Neural progenitor cell (in vitro differentiated cells): Measurements from ENCODE around the gene TFCP2. TPM values are rescaled to one million over a fixed set of nuclear protein-coding genes. Genes with fewer than 3 reads are reported as not detected.

Source experiments
- DNase-seq: peaks from one replicate; pipeline ENCODE4 v3.0.0-alpha.2; 2016; ENCODE audit warnings: low spot score
- H2AFZ ChIP-seq: fragments of 200-600 bp; sonication (generic); replicated peaks from 2 replicates; pipeline ENCODE4 v1.6.1; 2016; ENCODE audit warnings: antibody characterized with exemption
- H3F3A ChIP-seq: fragments of 200-600 bp; sonication (generic); 2 replicates; pipeline ENCODE4 v1.6.1; 2016; ENCODE audit warnings: antibody characterized with exemption, low read depth
- H3K27ac ChIP-seq: fragments of 200-600 bp; sonication (generic); 2 replicates; pipeline ENCODE4 v1.5.1; 2016; ENCODE audit warnings: mild to moderate bottlenecking
- H3K27me3 ChIP-seq: fragments of 200-600 bp; sonication (generic); 2 replicates; pipeline ENCODE4 v1.6.1; 2016; ENCODE audit warnings: mild to moderate bottlenecking, moderate library complexity
- H3K36me3 ChIP-seq: fragments of 200-600 bp; sonication (generic); 2 replicates; pipeline ENCODE4 v1.5.1; 2016
- H3K4me1 ChIP-seq: fragments of 200-600 bp; sonication (generic); 2 replicates; pipeline ENCODE4 v1.6.1; 2016; ENCODE audit warnings: mixed run types
- H3K4me2 ChIP-seq: fragments of 200-600 bp; sonication (generic); 2 replicates; pipeline ENCODE4 v1.6.1; 2016
- H3K4me3 ChIP-seq: fragments of 200-600 bp; sonication (generic); 2 replicates; pipeline ENCODE4 v1.5.1; 2016
- H3K79me2 ChIP-seq: fragments of 200-600 bp; sonication (generic); 2 replicates; pipeline ENCODE4 v1.6.1; 2016; ENCODE audit warnings: low read depth
- H3K9ac ChIP-seq: fragments of 200-600 bp; sonication (generic); 2 replicates; pipeline ENCODE4 v1.6.1; 2016
- H3K9me3 ChIP-seq: fragments of 200-600 bp; sonication (generic); 2 replicates; pipeline ENCODE4 v1.5.1; 2016; ENCODE audit warnings: low read depth
- H4K20me1 ChIP-seq: fragments of 200-600 bp; sonication (generic); 2 replicates; pipeline ENCODE4 v1.6.1; 2016; ENCODE audit warnings: low read depth
- H3K27ac Mint-ChIP-seq: 3 replicates; pipeline ENCODE4 v1.8.0; 2021; ENCODE audit warnings: mixed read lengths
- H3K27me3 Mint-ChIP-seq: 2 replicates; pipeline ENCODE4 v1.8.0; 2022; ENCODE audit warnings: low read depth, mild to moderate bottlenecking, inconsistent platforms, moderate library complexity, mixed read lengths; ENCODE audit not compliant: insufficient read depth
- H3K36me3 Mint-ChIP-seq: 3 replicates; pipeline ENCODE4 v1.8.0; 2021; ENCODE audit warnings: mixed read lengths
- H3K4me1 Mint-ChIP-seq: 3 replicates; pipeline ENCODE4 v1.8.0; 2021; ENCODE audit warnings: mixed read lengths
- H3K4me3 Mint-ChIP-seq: 3 replicates; pipeline ENCODE4 v1.8.0; 2021; ENCODE audit warnings: mild to moderate bottlenecking, moderate library complexity, mixed read lengths
- H3K9me3 Mint-ChIP-seq: 3 replicates; pipeline ENCODE4 v1.8.0; 2020; ENCODE audit warnings: mixed read lengths
- EZH2 ChIP-seq: fragments of 200-600 bp; sonication (generic); IDR thresholded peaks from 2 replicates; pipeline ENCODE4 v1.6.1; 2017; ENCODE audit warnings: antibody characterized with exemption, mild to moderate bottlenecking, moderate library complexity
- EZH2phosphoT487 ChIP-seq: fragments of 200-600 bp; sonication (generic); IDR thresholded peaks from 2 replicates; pipeline ENCODE4 v1.6.1; 2017; ENCODE audit warnings: antibody characterized with exemption
- total RNA-seq: library from RNA; depleted of rRNA; stranded (reverse); fragments of >200 nt; gene quantifications from 2 replicates; pipeline ENCODE4 v1.2.3, GENCODE V29; 2015; ENCODE audit warnings: low replicate concordance
- TF ChIP-seq, protein P1 (sequence below): fragments of 200-600 bp; sonication (generic); IDR thresholded peaks from 2 replicates; pipeline ENCODE4 v1.5.1; 2017; ENCODE audit warnings: antibody characterized with exemption, mild to moderate bottlenecking

TFCP2 gene
- total RNA-seq, 1 donor from 2014 or later: 28.8 TPM

DNA sequence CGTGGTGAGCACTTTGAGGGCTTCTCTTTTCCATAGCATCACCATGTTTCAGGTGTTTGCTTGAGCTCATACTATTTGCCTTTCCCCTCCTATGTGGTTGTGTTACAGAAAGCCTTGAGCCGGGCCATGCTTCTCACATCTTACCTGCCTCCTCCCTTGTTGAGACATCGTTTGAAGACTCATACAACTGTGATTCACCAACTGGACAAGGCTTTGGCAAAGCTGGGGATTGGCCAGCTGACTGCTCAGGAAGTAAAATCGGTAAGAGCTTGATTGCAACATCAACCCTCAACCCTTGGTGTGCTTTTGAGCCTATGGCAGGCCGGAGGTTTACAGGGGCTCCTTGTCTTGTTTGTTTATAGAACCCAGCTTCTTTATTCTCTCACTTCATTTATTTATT lies 116.7 kb downstream of the TFCP2 start:
- Histone ChIP-seq H3K9me3 (no peaks in the 10 kb centered on the region), H3K27ac (no peak overlapping the region), H3K4me2 (no peak overlapping the region), H3K4me3 (no peak overlapping the region), H3F3A (peaks cover 2% of the 10 kb centered on the region), H3K79me2 (no peaks in the 10 kb centered on the region), H4K20me1 (peaks cover 3% of the 10 kb centered on the region), H3K4me1 (no peaks in the 10 kb centered on the region), H3K36me3 (no peaks in the 10 kb centered on the region), H3K27me3 (no peaks in the 10 kb centered on the region), H3K9ac (no peak overlapping the region), H2AFZ (no peak overlapping the region)
- Mint-ChIP-seq H3K4me3 (no peak overlapping the region), H3K27ac (no peak overlapping the region), H3K36me3 (peaks cover 32% of the 10 kb centered on the region), H3K27me3 (peaks cover 9% of the 10 kb centered on the region), H3K9me3 (no peaks in the 10 kb centered on the region), H3K4me1 (no peaks in the 10 kb centered on the region)
- no peak for DNase-seq
- no peak for TF ChIP-seq EZH2
- TF ChIP-seq, protein P1, sequence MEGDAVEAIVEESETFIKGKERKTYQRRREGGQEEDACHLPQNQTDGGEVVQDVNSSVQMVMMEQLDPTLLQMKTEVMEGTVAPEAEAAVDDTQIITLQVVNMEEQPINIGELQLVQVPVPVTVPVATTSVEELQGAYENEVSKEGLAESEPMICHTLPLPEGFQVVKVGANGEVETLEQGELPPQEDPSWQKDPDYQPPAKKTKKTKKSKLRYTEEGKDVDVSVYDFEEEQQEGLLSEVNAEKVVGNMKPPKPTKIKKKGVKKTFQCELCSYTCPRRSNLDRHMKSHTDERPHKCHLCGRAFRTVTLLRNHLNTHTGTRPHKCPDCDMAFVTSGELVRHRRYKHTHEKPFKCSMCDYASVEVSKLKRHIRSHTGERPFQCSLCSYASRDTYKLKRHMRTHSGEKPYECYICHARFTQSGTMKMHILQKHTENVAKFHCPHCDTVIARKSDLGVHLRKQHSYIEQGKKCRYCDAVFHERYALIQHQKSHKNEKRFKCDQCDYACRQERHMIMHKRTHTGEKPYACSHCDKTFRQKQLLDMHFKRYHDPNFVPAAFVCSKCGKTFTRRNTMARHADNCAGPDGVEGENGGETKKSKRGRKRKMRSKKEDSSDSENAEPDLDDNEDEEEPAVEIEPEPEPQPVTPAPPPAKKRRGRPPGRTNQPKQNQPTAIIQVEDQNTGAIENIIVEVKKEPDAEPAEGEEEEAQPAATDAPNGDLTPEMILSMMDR: no peak
- TF ChIP-seq EZH2phosphoT487: no peak

DNA sequence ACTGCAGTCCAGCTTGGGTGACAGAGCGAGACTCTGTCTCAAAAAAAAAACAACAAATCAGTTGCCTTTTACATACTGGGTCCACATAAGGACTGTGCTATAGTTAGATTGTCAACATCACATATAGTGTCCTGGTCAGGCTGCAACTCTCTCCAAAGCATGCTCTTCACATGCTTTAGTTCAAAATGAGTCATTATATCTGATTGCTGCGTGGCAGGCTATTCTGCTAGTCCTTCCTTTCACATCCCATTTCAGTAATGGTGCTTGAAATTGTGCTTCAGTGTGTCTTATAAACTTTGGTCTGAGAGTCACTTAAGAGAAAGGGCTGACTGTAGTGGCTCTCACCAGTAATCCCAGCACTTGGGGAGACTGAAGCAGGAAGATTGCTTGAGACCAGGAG lies 117.9 kb downstream of the TFCP2 start:
- Histone ChIP-seq H3K27me3 (no peaks in the 10 kb centered on the region), H3K27ac (no peak overlapping the region), H3K9ac (no peak overlapping the region), H3F3A (no peaks in the 10 kb centered on the region), H3K4me3 (no peak overlapping the region), H2AFZ (no peak overlapping the region), H3K4me2 (no peak overlapping the region), H3K9me3 (no peaks in the 10 kb centered on the region), H4K20me1 (no peaks in the 10 kb centered on the region), H3K4me1 (no peaks in the 10 kb centered on the region), H3K79me2 (peaks cover 5% of the 10 kb centered on the region), H3K36me3 (no peaks in the 10 kb centered on the region)
- Mint-ChIP-seq H3K9me3 (no peaks in the 10 kb centered on the region), H3K27ac (no peak overlapping the region), H3K4me3 (no peak overlapping the region), H3K36me3 (peaks cover 29% of the 10 kb centered on the region), H3K27me3 (peaks cover 8% of the 10 kb centered on the region), H3K4me1 (no peaks in the 10 kb centered on the region)
- TF ChIP-seq EZH2phosphoT487: no peak
- no peak for DNase-seq

DNA sequence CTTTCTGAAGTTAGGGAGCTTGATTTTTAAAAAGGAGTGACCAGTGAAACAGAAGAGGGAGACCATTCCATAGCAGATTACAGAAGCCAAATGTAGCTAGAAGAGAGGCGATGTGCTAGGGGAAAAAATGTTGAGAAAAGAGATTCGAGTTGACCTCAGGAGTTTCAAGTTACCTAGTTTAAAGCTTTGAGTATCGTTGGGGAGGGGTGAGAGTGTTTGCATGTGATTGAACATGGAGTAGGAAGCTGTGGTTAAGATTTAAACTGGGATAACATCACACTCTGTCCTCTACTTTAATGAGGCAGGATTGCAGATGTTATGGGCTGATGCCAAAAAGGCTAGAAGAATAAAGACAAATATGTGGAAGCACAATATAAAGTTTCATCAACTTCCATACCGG lies 121.1 kb downstream of the TFCP2 start:
- Histone ChIP-seq H4K20me1 (no peaks in the 10 kb centered on the region), H3K9ac (no peak overlapping the region), H3K4me2 (no peak overlapping the region), H3K79me2 (peaks cover 21% of the 10 kb centered on the region), H2AFZ (no peak overlapping the region), H3K9me3 (no peaks in the 10 kb centered on the region), H3F3A (peaks cover 6% of the 10 kb centered on the region), H3K4me1 (peaks cover 12% of the 10 kb centered on the region), H3K27me3 (no peaks in the 10 kb centered on the region), H3K4me3 (no peak overlapping the region), H3K36me3 (no peaks in the 10 kb centered on the region), H3K27ac (no peak overlapping the region)
- H3K4me1 Mint-ChIP-seq: peaks cover 19% of the 10 kb centered on the region
- peaks cover 15% of the 10 kb centered on the region for H3K36me3 Mint-ChIP-seq
- no peak for DNase-seq
- peaks cover 2% of the 10 kb centered on the region for H3K27me3 Mint-ChIP-seq
- H3K27ac Mint-ChIP-seq: no peak overlapping the region
- no peak for TF ChIP-seq EZH2phosphoT487
- TF ChIP-seq, protein P1: no peak
- no peak for TF ChIP-seq EZH2
- no peaks in the 10 kb centered on the region for H3K9me3 Mint-ChIP-seq
- H3K4me3 Mint-ChIP-seq: no peak overlapping the region

DNA sequence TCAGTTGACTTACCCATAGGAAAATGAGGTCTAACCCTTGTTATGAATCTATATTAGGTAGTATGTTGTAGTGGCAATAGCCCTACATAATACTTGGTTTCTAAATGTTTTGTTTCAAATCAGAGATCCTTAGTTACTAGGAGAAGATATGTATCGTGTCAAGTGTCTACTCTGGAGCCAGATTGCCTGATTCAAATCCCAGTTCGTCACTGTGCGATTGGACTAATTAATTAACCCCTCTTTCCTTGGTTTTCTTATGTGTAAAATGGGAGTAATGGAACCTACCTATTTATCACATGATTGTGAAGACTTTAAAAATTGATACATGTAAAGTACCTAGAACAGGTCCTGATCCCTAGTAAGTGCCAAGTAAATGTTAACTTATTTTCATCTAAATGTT lies 123.4 kb downstream of the TFCP2 start:
- H3K27me3 Mint-ChIP-seq: peaks cover 2% of the 10 kb centered on the region
- H3K4me3 Mint-ChIP-seq: peak overlapping the region; percentile 91
- no peaks in the 10 kb centered on the region for H3K27me3 ChIP-seq
- H3K4me2 ChIP-seq: peak overlapping the region; percentile 94
- peaks cover 19% of the 10 kb centered on the region for H3K4me1 Mint-ChIP-seq
- H3K9me3 ChIP-seq: no peaks in the 10 kb centered on the region
- no peaks in the 10 kb centered on the region for H3K9me3 Mint-ChIP-seq
- no peaks in the 10 kb centered on the region for H4K20me1 ChIP-seq
- peaks cover 6% of the 10 kb centered on the region for H3F3A ChIP-seq
- H2AFZ ChIP-seq: no peak overlapping the region
- H3K4me1 ChIP-seq: peaks cover 12% of the 10 kb centered on the region
- peaks cover 6% of the 10 kb centered on the region for H3K36me3 Mint-ChIP-seq
- no peak overlapping the region for H3K9ac ChIP-seq
- H3K4me3 ChIP-seq: peak overlapping the region; percentile 72
- no peaks in the 10 kb centered on the region for H3K36me3 ChIP-seq
- TF ChIP-seq EZH2 (no peak), EZH2phosphoT487 (no peak)
- TF ChIP-seq, protein P1: no peak
- peaks cover 21% of the 10 kb centered on the region for H3K79me2 ChIP-seq
- no peak for DNase-seq
- no peak overlapping the region for H3K27ac ChIP-seq
- no peak overlapping the region for H3K27ac Mint-ChIP-seq
